Adrenal gland (tissue), 12 donors: ENCODE results near the gene EPHA6. TPM values are rescaled to one million over a fixed set of nuclear protein-coding genes. Genes with fewer than 3 reads are reported as not detected.
"Not testable (repeated sequence)": the region's sequence is repeated elsewhere in the genome, so short reads cannot be mapped to it uniquely, and the experiment has no call there.

Experiments
- DNase-seq, 7 donors: peaks; one replicate each; pipeline ENCODE4 v3.0.0-alpha.2; 2019 to 2020
- H3K27ac ChIP-seq, 5 donors: fragments of 200-600 bp; sonication (generic) in 4 of 5; 1 replicate in 3 of 5; 2 replicates in 2 of 5; pipeline versions ENCODE4 v1.5.1 to v1.8.0; 2016 to 2020; ENCODE audit warnings: mild to moderate bottlenecking in 1 of 5
- H3K27me3 ChIP-seq: fragments of 200-600 bp; 2 replicates; pipeline ENCODE4 v1.8.0; 2021
- H3K36me3 ChIP-seq, 2 donors: fragments of 200-600 bp; replicated peaks in 1 of 2; 1 replicate in 1 of 2; 2 replicates in 1 of 2; pipeline versions ENCODE4 v1.5.1 to v1.8.0; 2018 to 2022
- H3K4me1 ChIP-seq, 2 donors: fragments of 200-600 bp; replicated peaks in 1 of 2; 1 replicate in 1 of 2; 2 replicates in 1 of 2; pipeline versions ENCODE4 v1.5.1 to v1.8.0; 2018 to 2021
- H3K4me3 ChIP-seq, 4 donors: fragments of 200-600 bp; sonication (generic) in 3 of 4; one replicate each; pipeline ENCODE4 v1.5.1; 2016 to 2018
- H3K9me3 ChIP-seq, 3 donors: fragments of 200-600 bp; sonication (generic) in 1 of 3; replicated peaks in 1 of 3; 1 replicate in 2 of 3; 2 replicates in 1 of 3; pipeline versions ENCODE4 v1.5.1 to v1.8.0; 2016 to 2021
- POLR2A ChIP-seq, 2 donors: fragments of 450-650 bp; IDR thresholded peaks; one replicate each; pipeline ENCODE4 v1.6.1; 2017; ENCODE audit warnings: antibody characterized with exemption in 2 of 2, mild to moderate bottlenecking in 2 of 2, moderate library complexity in 1 of 2
- WGBS, 4 donors: extraction: QIAGEN DNeasy Blood & Tissue Kit in 2 of 4; methylation state at CpG; one replicate each; pipeline versions ENCODE4 v1.1.5 to v1.1.7; 2013 to 2017; 5-methylcytosine and 5-hydroxymethylcytosine counted together
- intact Hi-C, 2 donors: fragments of 100-400 bp; cut with DNase I; formaldehyde crosslinking; loops; one replicate each; pipeline versions ENCODE4 v1.14.1 to v1.15.0; 2022 to 2023
- polyA plus RNA-seq, 3 donors: library from polyadenylated mRNA; stranded (reverse); fragments of 200-250 nt in 2 of 3; fragments of 350-450 nt in 1 of 3; fragmentation: Illumina TruSeq in 1 of 3; extraction: RNeasy Lipid Tissue Mini Kit (QIAGEN cat#74804) in 1 of 3; gene quantifications; one replicate each; pipeline ENCODE4 v1.2.3, GENCODE V29; 2013 to 2014
- total RNA-seq, 9 donors: library from RNA; depleted of rRNA in 4 of 9; stranded (reverse); fragments of >200 nt in 4 of 9; fragments of 120-200 nt in 1 of 9; fragmentation: NEBNext Ultra II Directional in 1 of 9; extraction: Animal tissue kit (Norgen Biotek cat#: 25700) in 1 of 9; gene quantifications; one replicate each; pipeline versions ENCODE4 v1.1.0 to v1.2.4, GENCODE V29; 2013 to 2023
- TF ChIP-seq, protein P1 (sequence below), 6 experiments: fragments of 450-650 bp in 4 of 6; fragments of 200-600 bp in 2 of 6; sonication (generic) in 1 of 6; IDR thresholded peaks; 1 replicate in 5 of 6; 2 replicates in 1 of 6; pipeline versions ENCODE4 v1.5.1 to v1.8.0; 2016 to 2021; ENCODE audit warnings: antibody characterized with exemption in 6 of 6, mild to moderate bottlenecking in 2 of 6, moderate library complexity in 1 of 6
- donor health status: healthy with polysubstance abuse.
- donor health status: Bipolar disorder and iron deficiency.
- donor health status: DM: yes; HTN: yes; CAD: no.
- donor health status: DM: no; HTN: no; CAD: no.
- donor health status: DM: no; HTN: no; CAD: no.
- donor health status: DM: yes; HTN: yes; CAD: no.

EPHA6 gene
- total and polyA plus RNA-seq, 12 donors, result 0.07 to 2.1 (median 0.07) TPM; not detected in 9

- no peak for TF ChIP-seq POLR2A (IDR thresholded peaks at IDR 0.05)
- TF ChIP-seq, protein P1, sequence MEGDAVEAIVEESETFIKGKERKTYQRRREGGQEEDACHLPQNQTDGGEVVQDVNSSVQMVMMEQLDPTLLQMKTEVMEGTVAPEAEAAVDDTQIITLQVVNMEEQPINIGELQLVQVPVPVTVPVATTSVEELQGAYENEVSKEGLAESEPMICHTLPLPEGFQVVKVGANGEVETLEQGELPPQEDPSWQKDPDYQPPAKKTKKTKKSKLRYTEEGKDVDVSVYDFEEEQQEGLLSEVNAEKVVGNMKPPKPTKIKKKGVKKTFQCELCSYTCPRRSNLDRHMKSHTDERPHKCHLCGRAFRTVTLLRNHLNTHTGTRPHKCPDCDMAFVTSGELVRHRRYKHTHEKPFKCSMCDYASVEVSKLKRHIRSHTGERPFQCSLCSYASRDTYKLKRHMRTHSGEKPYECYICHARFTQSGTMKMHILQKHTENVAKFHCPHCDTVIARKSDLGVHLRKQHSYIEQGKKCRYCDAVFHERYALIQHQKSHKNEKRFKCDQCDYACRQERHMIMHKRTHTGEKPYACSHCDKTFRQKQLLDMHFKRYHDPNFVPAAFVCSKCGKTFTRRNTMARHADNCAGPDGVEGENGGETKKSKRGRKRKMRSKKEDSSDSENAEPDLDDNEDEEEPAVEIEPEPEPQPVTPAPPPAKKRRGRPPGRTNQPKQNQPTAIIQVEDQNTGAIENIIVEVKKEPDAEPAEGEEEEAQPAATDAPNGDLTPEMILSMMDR (IDR thresholded peaks at IDR 0.05), result no peak
- no peak for DNase-seq
- H3K4me3 ChIP-seq, result no peak overlapping the region
- H3K27ac ChIP-seq, result no peak overlapping the region
- peaks cover 0 to 2% (median 0%) of the 10 kb centered on the region in 3 donors for H3K9me3 ChIP-seq
- H3K36me3 ChIP-seq, result no peaks in the 10 kb centered on the region
- intact Hi-C loops, result no loop called here
- no peaks in the 10 kb centered on the region for H3K4me1 ChIP-seq
- 69 to 82% (median 76%) methylated on average over 6 of the region's 6 CpGs for whole genome bisulfite sequencing, 4 donors
- no peaks in the 10 kb centered on the region for H3K27me3 ChIP-seq
These were observed 152.0 kb downstream of the EPHA6 start for GRCh38 chr3:96966181-96966929.

GRCh38 chr3:96970211-96970610, 155.8 kb downstream of the EPHA6 start:
- DNase-seq, result no peak
- 51 to 65% (median 57%) methylated on average over 2 of the region's 2 CpGs for WGBS, 4 donors
- Histone ChIP-seq H3K27me3 (no peaks in the 10 kb centered on the region), H3K4me3 (no peak overlapping the region), H3K9me3 (peaks cover 0 to 4% (median 0%) of the 10 kb centered on the region in 3 donors), H3K27ac (no peak overlapping the region), H3K36me3 (no peaks in the 10 kb centered on the region), H3K4me1 (no peaks in the 10 kb centered on the region)
- TF ChIP-seq POLR2A (IDR thresholded peaks at IDR 0.05), result no peak
- TF ChIP-seq, protein P1 (IDR thresholded peaks at IDR 0.05), result no peak
- intact Hi-C loops, result no loop called here

GRCh38 chr3:96977671-96978070, 163.3 kb downstream of the EPHA6 start:
- no peaks in the 10 kb centered on the region for H3K36me3 ChIP-seq
- H3K4me1 ChIP-seq, result no peaks in the 10 kb centered on the region
- no peak for DNase-seq
- intact Hi-C loops, result no loop called here
- H3K27ac ChIP-seq, result no peak overlapping the region
- H3K4me3 ChIP-seq, result no peak overlapping the region
- no peaks in the 10 kb centered on the region for H3K27me3 ChIP-seq
- H3K9me3 ChIP-seq, result no peaks in the 10 kb centered on the region
- TF ChIP-seq POLR2A (IDR thresholded peaks at IDR 0.05), result no peak
- TF ChIP-seq, protein P1 (IDR thresholded peaks at IDR 0.05), result no peak

DNA sequence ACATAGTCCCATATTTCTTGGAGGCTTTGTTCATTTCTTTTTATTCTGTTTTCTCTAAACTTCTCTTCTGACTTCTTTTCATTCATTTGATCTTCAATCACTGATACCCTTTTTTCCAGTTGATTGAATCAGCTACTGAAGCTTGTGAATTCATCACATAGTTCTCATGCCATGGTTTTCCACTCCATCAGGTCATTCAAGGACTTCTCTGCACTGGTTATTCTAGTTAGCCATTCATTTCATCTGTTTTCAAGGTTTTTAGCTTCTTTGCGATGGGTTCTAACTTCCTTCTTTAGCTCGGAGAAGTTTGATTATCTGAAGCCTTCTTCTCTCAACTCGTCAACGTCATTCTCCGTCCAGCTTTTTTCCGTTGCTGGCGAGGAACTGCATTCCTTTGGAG, 169.3 kb downstream of the EPHA6 start:
- H3K4me3 ChIP-seq, H3K36me3 ChIP-seq, DNase-seq, H3K27me3 ChIP-seq, intact Hi-C loops, H3K27ac ChIP-seq, H3K9me3 ChIP-seq, H3K4me1 ChIP-seq: not testable (repeated sequence)
- WGBS, 4 donors, result 84 to 90% (median 87%) methylated on average over 7 of the region's 7 CpGs

DNA sequence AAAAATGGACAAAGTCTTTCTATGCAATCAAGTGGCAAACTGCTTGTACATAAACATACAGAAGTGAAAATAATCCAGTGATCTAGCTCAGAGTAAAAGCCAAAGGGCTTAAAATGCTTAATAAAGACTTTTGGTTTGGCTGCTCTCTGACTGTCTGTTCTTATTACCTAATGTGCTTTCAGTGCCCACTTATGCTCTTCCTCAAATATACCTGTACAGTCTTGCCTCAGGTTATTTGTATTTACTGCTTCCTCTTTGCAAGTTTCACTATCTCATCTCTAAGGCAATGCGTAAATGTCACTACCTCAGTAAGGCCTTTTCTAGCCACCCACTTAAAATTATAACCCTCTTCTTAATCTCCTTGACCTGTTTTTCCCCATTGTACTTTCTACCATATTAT, 171.8 kb downstream of the EPHA6 start:
- WGBS, 4 donors, result 81 to 90% (median 85%) methylated on average over 1 of the region's 1 CpG
- intact Hi-C loops, result no loop called here
- TF ChIP-seq, protein P1 (IDR thresholded peaks at IDR 0.05), result no peak
- no peak for TF ChIP-seq POLR2A (IDR thresholded peaks at IDR 0.05)

More for the DNA sequence above, 171.8 kb downstream of the EPHA6 start:
- H3K27ac ChIP-seq, result no peak overlapping the region
- no peaks in the 10 kb centered on the region for H3K4me1 ChIP-seq
- H3K4me3 ChIP-seq, result no peak overlapping the region
- H3K27me3 ChIP-seq, result no peaks in the 10 kb centered on the region
- DNase-seq, result no peak
- peaks cover 0 to 4% (median 0%) of the 10 kb centered on the region in 3 donors for H3K9me3 ChIP-seq
- no peaks in the 10 kb centered on the region for H3K36me3 ChIP-seq
